H1 (cell line): ENCODE results near the gene MAP4K1.

Source experiments
- CBX5 ChIP-seq: fragments of 300-800, 300-1000 bp; sonication (generic); IDR thresholded peaks from 2 replicates; pipeline ENCODE4 v1.7.1; 2016; ENCODE audit warnings: antibody characterized with exemption, low read length, low read depth
- CEBPB ChIP-seq: IDR thresholded peaks from 2 replicates; pipeline ENCODE4 v1.6.1; 2012; ENCODE audit warnings: low read depth, low read length
- CTCF ChIP-seq, 3 experiments: IDR thresholded peaks; 1 replicate in 2 of 3; 2 replicates in 1 of 3; pipeline versions ENCODE4 v1.5.1 to v1.6.1; 2011; ENCODE audit warnings: low read length in 3 of 3, mild to moderate bottlenecking in 3 of 3, inconsistent platforms in 2 of 3, low read depth in 1 of 3, moderate library complexity in 1 of 3; ENCODE audit not compliant: insufficient read depth in 1 of 3; ENCODE audit errors: control extremely low read depth in 1 of 3
- EZH2 ChIP-seq: fragments of 200-600 bp; sonication (generic); IDR thresholded peaks from 2 replicates; pipeline ENCODE4 v1.7.1; 2012; ENCODE audit warnings: low read depth, mild to moderate bottlenecking, moderate library complexity, low read length, inconsistent platforms; ENCODE audit not compliant: severe bottlenecking
- GTF2F1 ChIP-seq: IDR thresholded peaks from 2 replicates; pipeline ENCODE4 v1.6.1; 2012; ENCODE audit warnings: low read depth, low read length, improper control_type of control experiment, borderline replicate concordance
- POLR2A ChIP-seq, 2 experiments: IDR thresholded peaks; 1 replicate in 1 of 2; 2 replicates in 1 of 2; pipeline ENCODE4 v1.6.1; 2011; ENCODE audit warnings: low read depth in 2 of 2, low read length in 2 of 2, mild to moderate bottlenecking in 2 of 2; ENCODE audit errors: control extremely low read depth in 1 of 2
- POLR2AphosphoS5 ChIP-seq: IDR thresholded peaks from 2 replicates; pipeline ENCODE4 v1.6.1; 2011; ENCODE audit warnings: low read depth, low read length
- RNF2 ChIP-seq: fragments of 200-900, 300-1000 bp; sonication (generic); IDR thresholded peaks from 2 replicates; pipeline ENCODE4 v1.7.1; 2016; ENCODE audit warnings: borderline replicate concordance, low read depth, mild to moderate bottlenecking, antibody characterized with exemption, low read length; ENCODE audit not compliant: poor library complexity, severe bottlenecking; ENCODE audit errors: missing control alignments
- ZNF274 ChIP-seq: IDR thresholded peaks from 2 replicates; pipeline ENCODE4 v1.7.0; 2012; ENCODE audit warnings: low read length, borderline replicate concordance; ENCODE audit errors: extremely low read depth

DNA sequence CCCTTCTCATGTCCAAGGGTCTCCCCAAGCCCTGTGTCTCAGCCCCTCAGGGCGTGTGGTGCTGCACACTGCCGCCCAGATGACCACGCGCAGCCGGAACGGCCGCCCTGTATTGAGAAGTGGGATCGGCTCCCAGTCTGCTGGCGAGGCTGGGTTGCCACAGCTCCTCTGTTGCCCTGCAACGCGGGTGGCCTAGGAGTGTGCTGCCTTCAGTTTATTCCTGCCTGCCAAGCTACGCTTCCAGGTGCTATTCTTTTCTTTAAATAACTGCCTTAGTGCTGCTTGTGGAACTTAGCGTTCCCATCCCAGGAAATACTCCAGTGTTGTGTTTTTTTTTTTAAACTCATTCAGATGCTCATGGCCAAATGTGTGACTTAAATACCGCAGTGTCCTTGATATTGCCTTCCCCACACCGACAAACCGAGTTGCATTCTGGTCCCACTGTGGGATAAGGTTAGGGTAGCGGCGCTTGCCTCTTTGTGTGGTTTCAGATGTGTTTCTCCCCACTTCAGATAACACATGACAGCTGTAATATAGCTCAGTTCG lies 46.3 kb upstream of the MAP4K1 start:
- TF ChIP-seq CTCF (IDR thresholded peaks at IDR 0.05; ENCODE audit: control extremely low read depth in 1 of 3, insufficient read depth in 1 of 3, low read depth in 1 of 3, low read length in 3 of 3) (no peak), EZH2 (no peak), POLR2A (IDR thresholded peaks at IDR 0.05; ENCODE audit: control extremely low read depth in 1 of 2, low read depth in 2 of 2, low read length in 2 of 2) (no peak), ZNF274 (no peak), RNF2 (no peak), POLR2AphosphoS5 (no peak), CEBPB (no peak), CBX5 (no peak), GTF2F1 (no peak)
